ENCODE results near the gene SASH1.

The SASH1 gene

DNA sequence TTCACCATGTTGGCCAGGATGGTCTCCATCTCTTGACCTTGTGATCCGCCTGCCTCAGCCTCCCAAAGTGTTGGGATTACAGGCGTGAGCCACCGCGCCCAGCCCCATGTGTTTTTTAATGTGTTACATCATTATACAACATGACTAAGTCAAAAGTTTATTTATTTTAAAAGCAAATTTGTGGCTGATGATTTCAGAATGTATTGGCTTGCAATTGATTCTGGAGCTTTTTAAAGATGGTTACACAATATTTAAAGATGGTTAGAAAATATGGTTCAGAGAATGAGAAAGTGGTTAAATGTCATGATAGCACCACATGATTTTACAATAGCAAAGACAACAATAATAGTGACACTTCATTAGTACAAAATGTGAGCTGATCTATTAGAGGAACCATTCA, 80.5 kb downstream of the SASH1 start:
- in situ Hi-C loops (cut with MboI; ENCODE audit: low pct_unique_long_range_greater_than_20kb, low sequenced_read_pairs) = no loop called here

DNA sequence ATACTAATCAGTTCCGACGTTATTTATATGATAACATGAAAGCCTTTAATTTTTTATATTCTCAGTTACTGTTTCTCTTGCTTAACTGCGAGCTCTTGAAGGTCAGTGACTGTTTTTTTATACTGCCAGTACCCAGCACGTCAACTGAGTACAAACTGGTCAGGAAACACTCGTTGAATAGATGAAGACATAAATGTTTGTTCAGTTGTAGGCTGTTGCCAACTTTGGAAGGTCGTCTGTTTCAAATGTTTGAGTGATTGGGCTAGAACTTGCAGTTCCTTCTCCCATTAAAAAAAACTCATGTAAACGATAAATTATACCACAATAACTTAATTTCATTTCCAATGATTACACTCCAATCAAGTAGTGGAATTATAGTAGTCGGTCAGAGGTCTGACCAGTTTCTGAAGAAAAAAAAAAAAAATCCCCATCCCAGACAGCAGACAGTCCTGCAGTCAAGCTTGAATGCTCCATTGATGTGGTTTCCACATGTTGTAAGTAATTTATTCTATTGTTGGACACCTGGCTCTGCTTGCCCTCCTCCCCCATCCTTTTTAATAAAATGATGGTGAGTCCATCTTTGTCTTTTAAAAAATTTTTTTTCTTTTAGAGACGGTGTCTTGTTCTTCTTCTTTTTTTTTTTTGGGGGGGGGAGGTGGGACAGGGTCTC, 81.1 kb downstream of the SASH1 start:
- no peak for DNase-seq
- in situ Hi-C loops (cut with MboI; ENCODE audit: low pct_unique_long_range_greater_than_20kb, low sequenced_read_pairs) = no loop called here

More for the DNA sequence above, 80.5 kb downstream of the SASH1 start:
- DNase-seq = no peak

DNA sequence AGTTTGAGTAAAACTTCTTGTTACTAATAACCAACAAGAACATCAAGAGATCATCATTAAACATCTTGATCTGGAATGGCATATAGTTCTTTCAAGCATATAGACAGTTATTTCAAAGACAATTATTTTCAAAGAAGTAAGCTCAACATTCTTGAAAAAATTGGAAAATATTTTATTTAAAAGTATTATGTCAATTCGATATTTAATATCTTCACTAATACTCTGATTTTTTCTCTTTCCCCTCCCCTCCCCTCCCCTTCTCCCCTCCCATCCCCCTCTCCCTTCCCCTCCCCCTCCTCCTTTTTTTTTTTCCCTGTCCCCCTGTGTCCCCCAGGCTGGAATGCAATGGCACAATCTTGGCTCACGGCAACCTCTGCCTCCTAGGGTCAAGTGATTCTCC, 82.8 kb downstream of the SASH1 start:
- in situ Hi-C loops (cut with MboI; ENCODE audit: low pct_unique_long_range_greater_than_20kb, low sequenced_read_pairs) = no loop called here
- DNase-seq = no peak

DNA sequence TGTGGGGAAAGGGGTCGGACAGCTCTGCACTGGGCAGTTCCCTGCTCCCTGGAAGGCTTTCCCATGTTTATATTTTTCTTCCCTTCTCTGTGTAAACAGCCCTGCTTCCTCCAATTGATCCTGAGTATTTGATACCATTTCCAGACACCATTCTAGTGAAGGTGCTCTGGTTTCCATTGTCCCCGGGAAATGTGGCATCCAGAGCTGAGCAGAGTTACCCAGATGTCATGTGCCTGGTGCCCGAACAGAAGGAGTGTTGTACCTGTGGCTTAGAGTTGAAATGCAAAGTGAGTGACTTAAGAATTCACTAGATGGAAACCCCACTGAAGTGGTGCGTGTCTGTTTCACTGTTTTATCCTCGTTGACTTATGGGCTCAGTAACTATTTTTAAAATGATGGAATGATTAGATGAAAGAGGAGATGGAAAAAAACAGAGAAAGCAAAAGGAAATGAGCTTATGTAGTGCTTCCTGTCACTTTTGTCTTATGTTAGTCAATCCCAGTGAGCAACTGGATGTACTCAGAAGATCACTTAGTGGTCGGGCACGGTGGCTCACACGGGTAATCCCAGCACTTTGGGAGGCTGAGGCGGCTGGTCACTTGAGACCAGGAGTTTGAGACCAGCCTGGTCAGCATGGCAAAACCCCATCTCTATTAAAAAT, 83.8 kb downstream of the SASH1 start:
- DNase-seq = no peak
- in situ Hi-C loops (cut with MboI; ENCODE audit: low pct_unique_long_range_greater_than_20kb, low sequenced_read_pairs) = no loop called here

DNA sequence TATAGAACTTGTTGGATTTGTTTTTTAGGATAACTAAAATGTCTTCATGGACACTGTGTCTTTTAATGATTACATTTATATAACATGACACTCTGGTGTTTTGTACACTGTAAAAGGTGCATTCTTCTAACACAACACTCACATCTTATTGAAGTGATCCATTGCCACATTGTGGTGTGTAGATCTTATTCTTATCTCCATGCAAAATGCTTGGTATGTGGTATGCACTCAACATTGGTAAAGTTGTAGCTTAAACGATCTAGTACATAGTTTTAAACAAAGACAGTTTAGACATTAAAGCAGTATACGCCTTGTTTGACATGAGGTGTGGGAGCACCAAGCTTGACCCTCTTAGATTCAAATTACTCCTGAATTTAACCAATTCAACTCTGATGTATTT, 84.7 kb downstream of the SASH1 start:
- in situ Hi-C loops (cut with MboI; ENCODE audit: low pct_unique_long_range_greater_than_20kb, low sequenced_read_pairs) = no loop called here
- no peak for DNase-seq

DNA sequence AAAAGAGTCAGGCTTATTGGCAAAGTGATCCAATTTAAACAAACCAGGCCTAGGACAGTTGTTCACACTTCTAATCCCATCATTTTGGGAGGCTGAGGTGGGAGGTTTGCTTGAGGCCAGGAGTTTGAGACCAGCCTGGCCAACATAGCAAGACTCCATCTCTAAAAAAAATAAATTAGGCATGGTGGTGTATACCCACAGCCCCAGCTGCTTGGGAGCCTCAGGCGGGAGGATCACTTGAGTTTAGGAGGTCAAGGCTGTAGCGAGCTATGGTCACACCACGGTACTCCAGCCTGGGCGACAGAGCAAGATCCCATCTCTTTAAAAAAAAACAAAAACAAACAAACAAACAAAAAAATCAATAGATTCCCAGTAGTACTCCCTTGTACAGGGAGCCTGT, 86.8 kb downstream of the SASH1 start:
- DNase-seq = no peak
- in situ Hi-C loops (cut with MboI; ENCODE audit: low pct_unique_long_range_greater_than_20kb, low sequenced_read_pairs) = no loop called here

DNA sequence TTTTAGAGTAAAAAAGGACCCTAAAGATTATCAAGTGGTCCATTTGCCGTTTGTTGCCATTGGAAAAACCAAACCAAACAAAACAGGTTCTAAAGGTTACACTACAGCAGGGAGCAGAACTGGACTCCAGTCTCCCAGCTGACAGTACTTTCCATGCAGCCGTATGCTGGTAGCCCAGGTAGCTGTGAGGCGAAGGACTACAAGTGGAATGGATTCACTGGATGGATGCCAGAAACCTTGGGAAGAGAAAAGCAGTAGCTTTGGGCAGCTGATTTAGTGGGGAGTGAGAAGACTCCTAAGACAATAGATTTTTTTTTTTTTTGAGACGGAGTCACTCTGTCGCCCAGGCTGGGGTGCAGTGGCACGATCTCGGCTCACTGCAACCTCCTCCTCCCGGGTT, 88.3 kb downstream of the SASH1 start:
- no peak for DNase-seq
- in situ Hi-C loops (cut with MboI; ENCODE audit: low pct_unique_long_range_greater_than_20kb, low sequenced_read_pairs) = no loop called here

DNA sequence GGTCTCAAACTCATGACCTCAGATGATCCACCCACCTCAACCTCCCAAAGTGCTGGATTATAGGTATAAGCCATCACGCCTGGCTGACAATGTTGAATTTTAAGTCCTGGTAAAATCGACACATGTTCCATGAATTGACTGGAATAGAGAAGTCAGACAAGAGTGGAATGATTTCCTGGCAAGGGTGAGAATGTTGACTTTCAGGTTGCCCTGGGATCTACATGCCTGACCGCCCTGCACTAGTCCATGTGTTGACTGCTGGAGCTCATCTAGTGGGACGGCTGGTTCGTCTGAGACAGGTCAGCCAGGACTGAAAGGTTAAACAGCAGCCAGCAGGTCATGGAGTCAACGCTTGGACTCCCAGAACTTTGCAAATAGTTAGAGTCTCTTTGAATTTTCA, 88.8 kb downstream of the SASH1 start:
- DNase-seq = no peak
- in situ Hi-C loops (cut with MboI; ENCODE audit: low pct_unique_long_range_greater_than_20kb, low sequenced_read_pairs) = no loop called here

DNA sequence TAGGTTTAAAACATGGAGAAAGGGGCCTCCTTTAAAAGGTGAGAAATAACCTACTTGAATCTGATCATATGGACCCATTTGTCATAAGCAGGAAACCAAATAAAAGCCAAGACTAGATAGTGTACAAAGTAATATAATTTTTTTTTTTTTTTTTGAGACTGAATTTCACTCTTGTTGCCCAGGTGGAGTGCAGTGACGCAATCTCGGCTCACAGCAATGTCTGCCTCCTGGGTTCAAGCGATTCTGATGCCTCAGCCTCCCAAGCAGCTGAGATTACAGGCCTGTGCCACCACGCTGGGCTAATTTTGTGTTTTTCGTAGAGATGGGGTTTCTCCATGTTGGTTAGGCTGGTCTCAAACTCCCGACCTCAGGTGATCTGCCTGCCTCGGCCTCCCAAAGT, 89.2 kb downstream of the SASH1 start:
- no peak for DNase-seq

DNA sequence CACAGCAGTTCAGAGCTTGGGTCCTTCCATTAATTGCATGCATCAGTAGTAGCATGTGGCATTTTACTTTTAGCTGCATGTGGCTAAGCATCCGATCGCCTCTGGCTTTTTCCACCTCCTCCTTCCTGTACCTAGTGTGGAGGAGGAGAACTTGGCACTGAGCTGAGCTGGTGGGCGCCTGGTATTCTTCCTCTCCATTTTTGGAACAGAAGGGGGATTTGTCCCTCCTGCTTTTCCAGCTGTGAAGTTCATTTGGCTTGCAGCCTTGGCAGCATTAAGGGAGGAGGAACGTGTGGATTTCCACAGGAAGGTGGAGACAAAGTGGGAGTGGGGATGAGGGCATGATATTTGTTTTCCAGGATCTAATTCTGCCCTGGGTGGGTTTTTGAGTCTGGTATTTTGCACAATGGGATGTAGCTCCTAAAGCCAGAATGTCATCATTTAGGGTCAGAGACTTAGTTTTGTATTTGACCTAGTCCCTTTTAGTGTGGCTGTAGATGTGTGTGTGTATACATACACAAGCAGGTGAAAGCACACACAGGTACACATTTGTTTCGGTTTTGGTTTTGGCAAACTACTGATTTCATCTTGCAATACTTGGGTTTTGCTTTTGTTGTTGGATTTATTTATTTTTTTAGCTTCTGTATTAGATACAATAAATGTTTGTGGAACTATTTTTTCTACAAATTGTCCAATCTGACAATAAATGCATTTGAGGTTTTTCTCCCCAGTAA, 90.0 kb downstream of the SASH1 start:
- no peak for DNase-seq
- in situ Hi-C loops (cut with MboI; ENCODE audit: low pct_unique_long_range_greater_than_20kb, low sequenced_read_pairs) = no loop called here

More for the DNA sequence above, 89.2 kb downstream of the SASH1 start:
- in situ Hi-C loops (cut with MboI; ENCODE audit: low pct_unique_long_range_greater_than_20kb, low sequenced_read_pairs) = no loop called here

DNA sequence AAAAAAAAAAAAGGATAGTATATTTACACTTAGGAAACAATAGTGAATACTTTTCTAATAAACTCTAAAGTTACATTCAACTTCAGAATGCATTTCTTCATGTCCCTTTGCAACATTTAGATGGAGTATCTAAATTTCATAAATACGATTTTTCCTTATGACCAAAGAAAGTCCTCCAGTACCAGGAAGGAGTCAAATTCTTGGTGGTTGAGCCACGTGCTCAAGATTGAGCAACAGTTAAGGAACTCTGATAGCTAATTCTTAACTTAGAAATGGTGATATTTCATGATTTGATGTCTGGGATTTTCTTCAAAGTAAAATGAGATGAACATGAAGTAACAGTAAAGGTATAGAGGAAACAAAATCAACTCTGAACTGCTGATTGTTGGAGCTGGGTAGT, 92.7 kb downstream of the SASH1 start:
- in situ Hi-C loops (cut with MboI; ENCODE audit: low pct_unique_long_range_greater_than_20kb, low sequenced_read_pairs) = no loop called here
- no peak for DNase-seq

DNA sequence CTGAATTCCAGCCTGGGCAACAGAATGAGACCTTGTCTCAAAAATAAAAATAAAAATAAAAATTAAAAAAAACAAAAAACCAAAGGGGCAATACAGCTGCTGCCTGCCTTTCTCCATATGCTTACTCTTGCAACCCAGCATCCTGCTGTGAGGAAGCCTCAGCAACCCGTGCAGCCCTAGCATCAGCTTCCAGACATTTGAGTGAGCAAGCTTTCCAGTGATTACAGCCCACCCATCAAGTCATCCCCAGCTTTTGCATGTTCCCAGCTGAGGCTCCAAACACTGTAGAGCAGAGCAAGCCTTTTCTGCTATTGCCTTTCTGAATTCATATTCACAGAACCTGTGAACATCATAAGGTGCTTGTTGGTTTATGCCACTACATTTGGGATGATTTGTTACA, 93.8 kb downstream of the SASH1 start:
- in situ Hi-C loops (cut with MboI; ENCODE audit: low pct_unique_long_range_greater_than_20kb, low sequenced_read_pairs) = no loop called here
- no peak for DNase-seq

DNA sequence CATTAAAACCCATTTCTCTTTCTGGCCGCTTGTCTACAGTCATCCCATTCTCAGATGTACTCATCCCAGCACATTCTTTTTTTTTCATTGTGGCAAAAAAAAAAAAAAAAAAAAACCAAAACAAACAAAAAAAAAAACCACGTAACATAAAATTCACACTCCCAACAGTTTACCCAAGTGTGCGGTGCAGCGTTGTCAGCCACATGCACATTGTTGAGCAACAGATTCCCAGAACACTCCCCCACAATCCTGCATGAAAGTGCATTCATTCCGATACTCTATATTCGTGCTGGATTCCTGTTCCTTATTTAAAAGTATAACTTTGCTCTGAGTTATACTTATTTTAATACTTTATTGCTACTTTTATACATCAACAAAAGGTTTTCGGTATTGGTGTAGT, 96.0 kb downstream of the SASH1 start:
- no peak for DNase-seq
- in situ Hi-C loops (cut with MboI; ENCODE audit: low pct_unique_long_range_greater_than_20kb, low sequenced_read_pairs) = no loop called here

DNA sequence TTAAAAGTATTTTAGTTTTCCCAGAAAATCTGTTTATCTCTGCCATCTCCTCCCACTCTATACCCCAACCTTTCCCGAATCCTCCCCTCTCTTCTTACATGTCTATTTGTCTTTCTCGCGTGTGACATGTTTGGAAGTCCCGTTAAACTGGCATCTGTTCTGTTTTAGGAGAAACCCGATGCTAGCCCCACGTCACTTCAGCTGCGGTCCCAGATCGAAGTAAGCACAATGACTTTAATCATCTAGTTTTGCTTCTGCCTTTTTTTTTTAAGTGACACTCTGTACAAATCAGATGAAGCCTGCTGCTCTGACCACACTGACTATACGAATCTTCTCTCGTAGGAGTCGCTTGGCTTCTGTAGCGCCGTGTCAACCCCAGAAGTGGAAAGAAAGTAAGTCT, 97.4 kb downstream of the SASH1 start:
- in situ Hi-C loops (cut with MboI; ENCODE audit: low pct_unique_long_range_greater_than_20kb, low sequenced_read_pairs) = no loop called here
- DNase-seq = no peak

DNA sequence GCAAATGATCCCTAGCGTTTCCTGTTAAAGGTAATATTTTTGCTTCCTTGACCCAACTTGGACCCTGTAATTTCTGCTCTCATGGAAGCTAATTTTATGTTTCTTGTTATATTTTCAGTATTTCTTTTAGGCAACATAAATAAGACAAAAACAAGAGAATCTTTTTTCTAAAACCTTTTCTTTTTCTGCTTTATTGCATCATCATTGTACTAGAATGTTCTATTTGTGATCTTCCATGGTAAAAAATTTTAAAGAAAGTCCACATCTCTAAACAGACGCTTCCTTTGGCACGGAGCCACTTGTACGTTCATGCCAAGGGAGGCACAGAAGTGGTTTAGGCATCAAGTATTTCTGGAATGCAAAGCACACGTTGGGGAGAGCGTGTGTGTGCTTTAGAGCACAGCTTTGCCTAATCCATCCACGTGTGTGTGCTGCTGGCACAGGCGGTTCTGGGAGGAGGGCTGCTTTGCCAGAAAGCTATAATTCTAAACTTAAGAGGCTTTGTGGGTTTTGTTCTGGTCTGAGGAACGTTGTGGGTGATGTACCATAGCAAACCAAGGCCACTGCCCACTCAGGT, 98.3 kb downstream of the SASH1 start:
- DNase-seq = no peak
- in situ Hi-C loops (cut with MboI; ENCODE audit: low pct_unique_long_range_greater_than_20kb, low sequenced_read_pairs) = no loop called here

DNA sequence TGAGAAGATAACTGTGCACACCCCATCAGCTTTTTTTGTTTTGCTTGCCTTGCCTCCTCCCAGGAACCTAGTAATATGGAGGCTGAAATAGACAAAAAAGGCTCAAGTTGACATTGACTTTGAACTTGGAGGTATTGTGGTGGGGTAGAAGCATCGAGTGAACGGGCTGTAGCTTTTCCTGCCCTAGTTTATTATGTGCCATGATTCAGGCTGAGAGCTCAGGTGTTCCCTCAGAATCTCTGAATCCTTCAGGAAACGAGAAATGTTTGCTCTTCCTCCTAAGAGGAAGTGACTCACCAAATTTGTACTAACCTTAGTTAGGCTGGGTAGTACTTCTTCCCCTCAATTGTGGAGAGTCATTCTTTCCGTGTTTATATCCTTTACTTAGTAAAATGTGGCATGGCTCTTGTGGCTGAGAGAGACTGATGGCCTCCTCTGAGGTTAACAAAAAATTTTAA, 98.8 kb downstream of the SASH1 start:
- no peak for DNase-seq
- in situ Hi-C loops (cut with MboI; ENCODE audit: low pct_unique_long_range_greater_than_20kb, low sequenced_read_pairs) = no loop called here

DNA sequence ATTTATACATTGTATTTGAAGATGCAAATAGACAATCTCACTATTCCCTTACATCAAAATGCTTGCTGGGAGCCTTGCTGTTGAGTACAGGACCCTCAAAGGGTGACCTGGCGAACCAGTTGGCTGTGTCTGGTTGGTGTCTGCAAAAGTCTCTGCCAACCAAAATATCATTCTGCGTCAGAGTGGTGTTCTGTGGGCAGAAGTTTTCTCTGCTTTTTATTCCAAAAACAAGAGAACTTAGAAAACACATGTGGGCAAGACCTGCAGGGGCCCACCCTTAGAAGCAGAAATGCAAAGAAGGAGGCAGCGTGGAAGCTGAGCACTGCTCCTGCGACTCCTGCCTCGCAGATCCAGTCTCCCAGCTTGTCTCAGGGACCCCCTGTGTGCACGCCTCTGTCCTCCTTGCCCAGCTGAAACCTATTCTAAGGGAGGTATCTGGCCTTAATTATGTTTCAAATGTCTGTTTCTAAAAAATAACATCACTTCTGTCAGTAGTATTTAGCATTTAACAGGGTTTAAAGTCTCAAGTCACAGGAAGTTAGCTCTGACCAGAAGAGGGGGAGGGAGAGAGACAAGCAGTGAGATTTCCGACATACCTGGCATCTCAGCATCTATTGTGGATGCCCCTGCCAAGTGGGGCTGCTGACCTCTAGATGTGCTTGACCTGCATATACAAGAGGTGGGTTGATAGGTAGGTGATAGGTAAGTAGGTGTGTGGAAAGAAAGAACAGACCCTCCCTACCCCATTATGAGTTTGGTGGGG, 101.3 kb downstream of the SASH1 start:
- no peak for DNase-seq
- in situ Hi-C loops (cut with MboI; ENCODE audit: low pct_unique_long_range_greater_than_20kb, low sequenced_read_pairs) = no loop called here

DNA sequence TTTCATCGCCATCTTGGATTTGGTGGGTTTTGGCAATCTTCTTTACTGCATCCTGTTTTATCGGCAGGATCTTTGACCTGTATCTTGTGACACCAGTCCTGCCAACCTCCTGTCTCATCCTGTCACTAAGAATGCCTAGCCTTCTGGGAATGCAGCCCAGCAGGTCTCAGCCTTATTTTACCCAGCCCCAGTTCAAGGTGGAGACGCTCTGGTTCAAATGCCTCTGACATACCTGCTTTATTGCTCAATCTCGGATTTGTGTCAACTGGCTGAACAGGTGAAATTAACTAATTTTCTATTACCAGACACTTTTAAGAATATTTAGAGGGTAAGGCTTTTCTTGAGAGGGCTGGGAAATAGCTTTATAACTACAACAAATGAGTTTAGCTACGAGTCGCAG, 102.5 kb downstream of the SASH1 start:
- in situ Hi-C loops (cut with MboI; ENCODE audit: low pct_unique_long_range_greater_than_20kb, low sequenced_read_pairs) = no loop called here
- DNase-seq = no peak

DNA sequence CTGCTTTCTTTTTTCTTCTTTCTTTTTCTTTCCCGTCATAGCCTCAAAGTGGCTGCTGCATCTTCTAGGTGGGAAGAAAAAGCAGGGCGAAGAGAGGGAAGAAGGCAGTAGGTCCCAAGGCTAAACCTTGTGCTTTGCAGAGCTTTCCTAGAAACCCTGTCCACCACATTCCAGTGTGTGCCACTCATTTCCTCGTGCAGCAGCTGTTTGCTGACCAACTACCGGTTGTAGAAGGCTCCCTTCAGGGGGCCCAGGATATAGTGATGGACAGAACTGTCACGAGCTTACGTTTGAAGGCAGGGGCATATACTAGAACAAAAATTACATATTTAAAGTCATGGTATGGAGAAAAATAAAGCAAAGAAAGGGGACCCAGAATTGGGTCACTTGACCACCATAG, 103.0 kb downstream of the SASH1 start:
- in situ Hi-C loops (cut with MboI; ENCODE audit: low pct_unique_long_range_greater_than_20kb, low sequenced_read_pairs) = no loop called here

More for the DNA sequence above, 103.0 kb downstream of the SASH1 start:
- no peak for DNase-seq
